GM18951 (cell line): ENCODE data around the gene TNIP3.

Experiments used
- POLR2A ChIP-seq: IDR thresholded peaks from 4 replicates; pipeline ENCODE4 v1.6.1; 2011; ENCODE audit warnings: mild to moderate bottlenecking; ENCODE audit not compliant: insufficient read length, insufficient read depth; ENCODE audit errors: extremely low read depth
- in situ Hi-C: fragments of 300-500 bp; cut with MboI; formaldehyde crosslinking; loops from one replicate; pipeline ENCODE4 v1.12.0; 2022; ENCODE audit warnings: low sequenced_read_pairs, mixed read lengths, inconsistent platforms; ENCODE audit not compliant: unreplicated experiment

The TNIP3 gene

GRCh38 chr4:121140716-121141460 is 23.2 kb downstream of the TNIP3 start:
- in situ Hi-C loops: no loop called here
- TF ChIP-seq POLR2A: no peak

DNA sequence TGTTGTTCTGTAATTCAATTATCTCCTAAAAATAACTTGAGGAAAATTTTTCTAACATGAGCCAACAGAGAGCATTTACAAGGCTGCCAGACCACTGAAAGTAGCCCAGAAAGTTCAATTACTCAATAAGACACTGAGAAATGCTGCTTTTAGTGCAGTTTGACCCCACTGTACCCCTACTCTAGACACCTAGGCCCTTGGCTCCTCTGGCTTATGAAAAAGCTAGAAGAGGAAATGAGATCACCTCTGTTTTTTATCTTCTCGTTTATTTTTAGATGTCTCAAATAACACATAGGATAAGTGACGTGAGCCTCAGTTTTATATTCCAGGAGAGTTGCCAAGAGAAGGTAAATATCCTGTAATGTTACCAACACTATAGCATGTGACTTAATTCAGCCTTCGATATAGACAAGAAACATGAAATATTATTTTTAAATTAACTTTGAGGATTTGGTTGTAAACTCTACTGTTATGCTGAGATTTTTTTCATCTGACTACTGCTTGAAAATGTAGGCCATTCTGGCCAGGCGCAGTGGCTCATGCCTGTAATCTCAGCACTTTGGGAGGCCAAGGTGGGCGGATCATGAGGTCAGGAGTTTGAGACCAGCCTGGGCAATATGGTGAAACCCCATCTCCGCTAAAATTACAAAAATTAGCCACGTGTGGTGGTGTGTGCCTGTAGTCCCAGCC is 24.4 kb downstream of the TNIP3 start:
- in situ Hi-C loops: no loop called here
- TF ChIP-seq POLR2A: no peak

- TF ChIP-seq POLR2A: no peak
- in situ Hi-C loops: no loop called here
Measured at GRCh38 chr4:121138039-121138825, 25.9 kb downstream of the TNIP3 start.

DNA sequence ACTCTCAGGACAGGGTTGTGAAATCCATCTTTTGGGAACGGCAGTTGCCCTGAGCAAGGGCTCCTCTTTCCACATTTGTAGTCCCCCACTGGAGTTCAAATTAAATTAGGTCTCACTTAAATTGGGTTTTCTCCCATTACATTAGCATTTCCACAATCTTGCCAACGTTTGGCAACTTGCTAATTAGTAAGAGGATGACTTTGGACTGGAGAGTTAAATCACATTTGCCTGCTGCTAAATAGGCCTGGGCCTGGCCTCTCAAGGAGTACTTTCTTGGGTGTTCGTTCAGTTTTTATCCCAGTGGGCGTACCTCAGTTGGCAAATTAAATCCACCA is 33.8 kb downstream of the TNIP3 start:
- in situ Hi-C loops: no loop called here
- TF ChIP-seq POLR2A: no peak

GRCh38 chr4:121129606-121130325 is 34.4 kb downstream of the TNIP3 start:
- TF ChIP-seq POLR2A: no peak
- in situ Hi-C loops: no loop called here

DNA sequence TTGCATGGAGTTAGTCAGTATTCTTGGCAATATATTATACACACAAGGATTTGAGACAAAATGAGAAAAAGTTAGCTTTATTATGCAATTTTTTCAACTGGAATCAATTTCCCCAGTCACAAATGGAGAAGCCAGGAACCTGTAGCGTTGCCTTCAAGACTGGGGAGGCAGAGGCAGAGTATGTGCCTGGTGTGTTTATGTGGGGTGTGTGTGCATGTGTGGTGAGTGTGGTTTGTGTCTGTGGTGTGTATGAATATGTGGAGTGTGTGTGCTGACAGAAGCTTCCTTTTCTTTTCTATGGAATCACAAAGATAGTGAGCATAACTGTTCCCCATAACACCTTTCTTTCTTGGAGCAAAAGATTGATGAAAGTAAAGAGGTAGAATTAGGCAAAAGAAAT is 37.0 kb downstream of the TNIP3 start:
- in situ Hi-C loops: no loop called here
- no peak for TF ChIP-seq POLR2A

DNA sequence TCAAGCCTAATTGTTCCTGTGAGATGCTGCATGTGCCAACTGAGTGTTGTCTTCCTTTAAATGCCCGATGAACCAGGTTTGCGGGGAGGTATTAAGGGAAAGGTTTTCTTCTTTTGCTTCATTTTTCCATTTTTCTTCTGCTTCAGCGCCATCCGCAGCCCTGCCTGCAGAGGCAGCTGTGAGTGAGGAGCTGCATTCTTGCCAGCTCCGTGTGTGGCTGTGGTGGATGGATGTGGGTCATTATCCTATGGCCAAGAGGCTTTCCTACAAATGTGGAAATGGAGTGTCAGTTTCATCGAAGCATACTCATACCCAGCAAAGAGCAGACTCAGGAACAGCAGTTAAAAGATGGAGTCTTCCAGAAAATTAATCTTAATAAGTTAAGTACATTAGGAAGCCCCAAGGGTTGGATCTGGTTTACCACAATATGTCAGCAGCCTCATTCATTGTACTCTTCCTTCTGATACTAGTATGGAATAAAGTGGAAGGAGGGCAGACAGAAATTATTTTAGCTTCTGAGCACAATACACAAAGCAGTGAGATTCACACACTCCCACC is 37.6 kb downstream of the TNIP3 start:
- TF ChIP-seq POLR2A: no peak
- in situ Hi-C loops: no loop called here

- no peak for TF ChIP-seq POLR2A
- in situ Hi-C loops: no loop called here
Measured at GRCh38 chr4:121125498-121125885, 38.6 kb downstream of the TNIP3 start.

- TF ChIP-seq POLR2A: no peak
- in situ Hi-C loops: no loop called here
Measured at GRCh38 chr4:121122661-121123060, 41.5 kb downstream of the TNIP3 start.

DNA sequence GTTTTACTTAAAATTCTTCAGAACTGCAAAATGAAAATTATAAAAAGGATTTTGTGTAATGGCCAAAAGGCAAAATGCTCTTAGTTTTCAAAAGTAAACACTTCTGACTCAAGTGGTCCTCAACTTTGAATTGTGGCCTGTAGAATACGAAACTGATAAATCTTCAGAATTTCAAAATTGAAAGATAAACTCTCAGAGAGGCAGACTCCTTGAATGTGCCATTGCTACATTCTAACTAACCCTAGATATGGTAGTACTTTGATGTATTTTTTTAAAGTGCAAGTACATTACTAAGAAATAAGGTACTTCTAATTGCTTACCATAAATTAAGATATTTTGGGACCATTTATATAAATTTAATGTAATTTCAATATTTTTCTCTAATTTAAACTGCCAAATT is 44.4 kb downstream of the TNIP3 start:
- TF ChIP-seq POLR2A: no peak
- in situ Hi-C loops: no loop called here

DNA sequence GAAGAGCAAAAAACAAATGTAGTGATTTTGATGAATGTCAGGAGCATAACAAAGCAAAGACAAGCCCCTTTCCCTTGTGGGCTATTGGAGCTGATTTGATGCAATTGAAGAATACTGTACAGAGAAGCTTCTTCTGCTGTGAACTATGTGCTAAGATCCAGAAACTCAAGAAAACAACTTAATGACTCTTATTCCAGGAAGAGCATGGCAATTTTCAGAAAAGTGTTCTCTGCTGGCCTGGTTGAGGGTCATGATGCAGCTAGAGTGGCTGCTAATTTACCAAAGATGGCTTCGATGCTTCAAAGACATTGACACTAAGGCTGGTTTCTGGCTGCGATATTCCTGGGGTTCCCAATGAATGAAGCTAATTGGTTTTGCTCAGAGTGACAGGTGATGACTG is 45.8 kb downstream of the TNIP3 start:
- no peak for TF ChIP-seq POLR2A
- in situ Hi-C loops: no loop called here

DNA sequence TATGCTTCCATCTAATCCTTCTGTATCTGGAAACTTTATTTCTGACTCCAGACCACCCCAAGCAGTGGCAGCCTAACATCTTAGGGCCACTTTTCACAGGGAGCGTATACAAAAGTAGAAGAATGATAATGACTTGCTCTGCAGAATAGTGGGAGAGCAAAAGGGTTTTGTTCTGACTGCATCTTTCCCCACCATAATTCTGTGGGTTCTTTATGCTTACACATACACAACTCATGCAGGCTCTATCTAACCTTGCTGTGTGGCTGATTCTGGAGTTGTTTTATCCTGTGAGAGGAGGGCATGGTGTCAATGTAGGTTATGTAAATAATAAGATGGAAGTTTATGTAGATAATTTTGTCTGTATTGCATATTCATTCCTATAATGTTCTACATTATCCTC is 49.4 kb downstream of the TNIP3 start:
- in situ Hi-C loops: no loop called here
- no peak for TF ChIP-seq POLR2A

GRCh38 chr4:121112530-121112929 is 51.6 kb downstream of the TNIP3 start:
- in situ Hi-C loops: no loop called here
- no peak for TF ChIP-seq POLR2A
